GM12874 (cell line): ENCODE results near the gene SH2D4B.

Experiments
- TF ChIP-seq, protein P1 (sequence below): IDR thresholded peaks from 2 replicates; pipeline ENCODE4 v1.5.1; 2011; ENCODE audit warnings: low read depth, mild to moderate bottlenecking, control low read depth, low read length, moderate library complexity; ENCODE audit not compliant: insufficient read depth

Gene SH2D4B

GRCh38 chr10:80522756-80523363, 14.8 kb upstream of the SH2D4B start:
- TF ChIP-seq, protein P1, sequence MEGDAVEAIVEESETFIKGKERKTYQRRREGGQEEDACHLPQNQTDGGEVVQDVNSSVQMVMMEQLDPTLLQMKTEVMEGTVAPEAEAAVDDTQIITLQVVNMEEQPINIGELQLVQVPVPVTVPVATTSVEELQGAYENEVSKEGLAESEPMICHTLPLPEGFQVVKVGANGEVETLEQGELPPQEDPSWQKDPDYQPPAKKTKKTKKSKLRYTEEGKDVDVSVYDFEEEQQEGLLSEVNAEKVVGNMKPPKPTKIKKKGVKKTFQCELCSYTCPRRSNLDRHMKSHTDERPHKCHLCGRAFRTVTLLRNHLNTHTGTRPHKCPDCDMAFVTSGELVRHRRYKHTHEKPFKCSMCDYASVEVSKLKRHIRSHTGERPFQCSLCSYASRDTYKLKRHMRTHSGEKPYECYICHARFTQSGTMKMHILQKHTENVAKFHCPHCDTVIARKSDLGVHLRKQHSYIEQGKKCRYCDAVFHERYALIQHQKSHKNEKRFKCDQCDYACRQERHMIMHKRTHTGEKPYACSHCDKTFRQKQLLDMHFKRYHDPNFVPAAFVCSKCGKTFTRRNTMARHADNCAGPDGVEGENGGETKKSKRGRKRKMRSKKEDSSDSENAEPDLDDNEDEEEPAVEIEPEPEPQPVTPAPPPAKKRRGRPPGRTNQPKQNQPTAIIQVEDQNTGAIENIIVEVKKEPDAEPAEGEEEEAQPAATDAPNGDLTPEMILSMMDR = no peak

- TF ChIP-seq, protein P1 = no peak
Observed at GRCh38 chr10:80523773-80524172, 13.9 kb upstream of the SH2D4B start.

DNA sequence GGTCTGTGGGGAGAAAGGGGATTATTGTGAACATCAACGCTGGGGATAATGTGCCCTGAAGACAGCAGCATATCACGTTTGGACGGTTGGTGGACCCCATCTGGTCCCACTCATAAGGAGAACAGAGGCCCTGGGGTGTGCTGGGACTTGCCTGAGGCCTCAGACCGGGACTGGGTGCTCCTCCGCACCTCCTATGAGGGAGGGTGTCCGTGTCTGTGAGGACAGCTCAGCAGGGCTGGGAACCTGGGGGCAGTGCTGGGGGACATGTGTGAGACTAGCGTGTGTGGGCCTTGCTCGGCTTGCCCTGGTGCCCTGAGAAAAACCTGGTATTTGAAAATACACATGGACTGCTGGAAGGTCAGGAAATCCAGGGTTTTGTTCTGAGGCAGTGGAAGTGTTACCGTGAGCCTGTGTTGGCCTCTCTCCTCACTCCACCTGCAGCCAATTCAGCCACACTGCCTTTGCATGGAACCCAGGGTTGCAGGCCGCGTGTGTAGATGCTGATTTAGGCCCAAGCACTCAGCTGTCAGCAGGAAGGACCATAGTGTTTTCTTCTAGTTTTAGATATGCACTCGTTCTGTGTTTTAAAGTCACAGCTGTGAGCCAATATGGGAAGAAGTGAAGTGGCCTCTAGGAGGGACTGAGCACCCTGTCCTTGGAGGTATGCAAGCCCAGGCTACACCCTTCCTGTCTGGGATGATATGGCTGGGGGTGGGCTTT, 13.4 kb upstream of the SH2D4B start:
- TF ChIP-seq, protein P1 = no peak

GRCh38 chr10:80526218-80526617, 11.5 kb upstream of the SH2D4B start:
- TF ChIP-seq, protein P1 = no peak

DNA sequence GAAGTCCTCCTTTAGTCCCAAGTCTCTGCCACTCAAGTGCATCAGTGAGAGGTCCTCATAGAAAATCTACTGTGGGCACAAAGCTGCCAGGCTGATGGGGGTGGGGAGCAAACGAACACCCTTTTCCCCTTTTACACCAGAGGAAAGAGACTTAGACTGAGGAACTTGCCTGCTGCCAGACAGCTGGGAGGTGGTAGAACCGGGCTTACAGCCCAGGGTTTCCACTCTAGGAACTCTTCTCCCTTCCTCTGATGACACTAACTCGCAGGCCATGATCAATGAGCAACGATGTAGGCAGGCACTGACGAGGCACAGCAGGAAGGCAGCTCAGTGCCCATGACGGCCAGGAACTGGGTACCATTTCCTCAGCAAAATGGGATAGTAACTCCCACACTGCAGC, 11.0 kb upstream of the SH2D4B start:
- TF ChIP-seq, protein P1 = no peak

DNA sequence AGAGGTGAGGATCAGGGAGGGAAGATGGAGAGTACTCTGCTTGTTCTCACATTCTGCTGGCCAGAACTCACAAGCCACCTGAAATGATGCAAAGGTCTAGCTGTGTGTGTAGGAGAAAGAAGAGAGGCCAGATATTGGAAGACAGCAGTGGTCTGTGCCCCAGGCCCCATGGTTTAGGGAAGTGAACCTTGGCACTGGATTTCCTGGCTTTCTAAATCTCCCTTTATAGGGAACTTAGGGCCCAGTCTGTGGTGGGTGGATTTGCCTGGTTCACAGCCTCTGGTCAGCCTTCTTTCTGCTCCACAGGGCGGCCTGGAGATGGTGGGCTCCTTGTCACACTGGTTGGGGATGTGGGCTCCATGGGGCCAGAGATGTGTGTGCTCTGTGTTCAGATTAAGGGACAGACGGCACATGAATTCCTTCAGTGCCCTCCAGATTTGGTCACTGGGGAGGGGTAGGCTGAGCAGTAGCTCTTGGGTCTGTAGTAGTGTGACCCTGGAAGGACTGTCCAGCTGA, 9.5 kb upstream of the SH2D4B start:
- TF ChIP-seq, protein P1 = no peak

DNA sequence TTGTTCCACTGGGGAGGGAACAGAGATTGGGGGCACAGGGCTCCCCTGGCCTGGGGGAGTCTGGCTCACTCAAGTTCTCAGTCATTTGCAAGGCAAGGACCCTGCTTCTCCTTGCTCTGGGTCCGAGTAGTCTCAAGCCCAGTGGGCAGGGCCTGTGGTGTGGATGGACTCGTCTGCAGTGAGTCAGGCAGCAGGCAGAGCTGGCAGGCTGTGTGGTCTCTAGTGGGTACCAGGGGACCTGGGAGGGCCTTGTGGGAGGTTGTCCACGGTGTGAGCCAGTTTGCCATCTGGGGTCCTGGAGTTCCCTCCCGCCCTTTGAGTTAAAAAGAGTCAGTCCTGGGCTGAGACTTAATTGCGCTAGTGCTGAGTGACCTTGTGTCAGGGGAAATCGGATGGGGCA, 8.8 kb upstream of the SH2D4B start:
- TF ChIP-seq, protein P1 = no peak
